H9 (cell line): ENCODE data around the gene BMPR1A. TPM values are rescaled to one million over a fixed set of nuclear protein-coding genes. Genes with fewer than 3 reads are reported as not detected.

Experiments
- DNase-seq: peaks from one replicate; pipeline ENCODE4 v3.0.0-alpha.2; 2017
- H2AFZ ChIP-seq: one replicate; pipeline ENCODE4 v1.6.1; 2013; ENCODE audit warnings: mild to moderate bottlenecking, low read length, control low read depth, moderate library complexity
- H2AK5ac ChIP-seq: 2 replicates; pipeline ENCODE4 v1.6.1; 2013; ENCODE audit warnings: low read length, control low read depth, mixed read lengths; ENCODE audit not compliant: insufficient read length
- H2BK120ac ChIP-seq: one replicate; pipeline ENCODE4 v1.6.1; 2013; ENCODE audit warnings: low read depth, mild to moderate bottlenecking, low read length, control low read depth, inconsistent platforms; ENCODE audit not compliant: poor library complexity, severe bottlenecking
- H2BK12ac ChIP-seq: 2 replicates; pipeline ENCODE4 v1.6.1; 2013; ENCODE audit warnings: low read length, control low read depth, mixed read lengths, low read depth; ENCODE audit not compliant: insufficient read length
- H2BK15ac ChIP-seq: 2 replicates; pipeline ENCODE4 v1.6.1; 2013; ENCODE audit warnings: low read depth, low read length, control low read depth
- H2BK20ac ChIP-seq: one replicate; pipeline ENCODE4 v1.6.1; 2013; ENCODE audit warnings: low read depth, mild to moderate bottlenecking, low read length, control low read depth, inconsistent platforms; ENCODE audit not compliant: poor library complexity, severe bottlenecking
- H2BK5ac ChIP-seq: 2 replicates; pipeline ENCODE4 v1.6.1; 2013; ENCODE audit warnings: low read length, control low read depth, mixed read lengths; ENCODE audit not compliant: insufficient read length
- H3K14ac ChIP-seq: 2 replicates; pipeline ENCODE4 v1.6.1; 2013; ENCODE audit warnings: low read length, control low read depth; ENCODE audit not compliant: insufficient read depth
- H3K18ac ChIP-seq: 2 replicates; pipeline ENCODE4 v1.6.1; 2013; ENCODE audit warnings: low read depth, mild to moderate bottlenecking, mixed read lengths, low read length, control low read depth; ENCODE audit not compliant: insufficient read length
- H3K23ac ChIP-seq: 2 replicates; pipeline ENCODE4 v1.6.1; 2013; ENCODE audit warnings: low read length, control low read depth, mixed read lengths, low read depth; ENCODE audit not compliant: insufficient read length
- H3K23me2 ChIP-seq: 2 replicates; pipeline ENCODE4 v1.6.1; 2013; ENCODE audit warnings: low read depth, mild to moderate bottlenecking, mixed read lengths, low read length, control low read depth; ENCODE audit not compliant: insufficient read length, poor library complexity, severe bottlenecking
- H3K27ac ChIP-seq: 2 replicates; pipeline ENCODE4 v1.5.1; 2013; ENCODE audit warnings: low read length, control low read depth, mixed read lengths, low read depth; ENCODE audit not compliant: insufficient read length
- H3K27me3 ChIP-seq: 2 replicates; pipeline ENCODE4 v1.6.1; 2013; ENCODE audit warnings: low read length, control low read depth, inconsistent platforms; ENCODE audit not compliant: insufficient read depth
- H3K4ac ChIP-seq: 2 replicates; pipeline ENCODE4 v1.6.1; 2013; ENCODE audit warnings: low read depth, mild to moderate bottlenecking, control low read depth, inconsistent platforms, low read length, moderate library complexity
- H3K4me1 ChIP-seq: 2 replicates; pipeline ENCODE4 v1.6.1; 2013; ENCODE audit warnings: low read length, control low read depth, inconsistent platforms; ENCODE audit not compliant: insufficient read depth
- H3K4me2 ChIP-seq: 2 replicates; pipeline ENCODE4 v1.6.1; 2013; ENCODE audit warnings: low read length, control low read depth, mixed read lengths; ENCODE audit not compliant: insufficient read length, insufficient read depth
- H3K56ac ChIP-seq: 2 replicates; pipeline ENCODE4 v1.6.1; 2013; ENCODE audit warnings: low read depth, mild to moderate bottlenecking, mixed read lengths, low read length, control low read depth; ENCODE audit not compliant: insufficient read length
- H3K79me1 ChIP-seq: 2 replicates; pipeline ENCODE4 v1.6.1; 2013; ENCODE audit warnings: low read depth, mild to moderate bottlenecking, moderate library complexity, low read length, control low read depth, inconsistent platforms; ENCODE audit not compliant: insufficient read depth, poor library complexity, severe bottlenecking
- H3K79me2 ChIP-seq: 2 replicates; pipeline ENCODE4 v1.6.1; 2013; ENCODE audit warnings: low read length, control low read depth, inconsistent platforms; ENCODE audit not compliant: insufficient read depth
- H3K9ac ChIP-seq: 2 replicates; pipeline ENCODE4 v1.6.1; 2013; ENCODE audit warnings: low read length, control low read depth, mixed read lengths; ENCODE audit not compliant: insufficient read length; ENCODE audit errors: extremely low read depth
- H3K9me3 ChIP-seq: one replicate; pipeline ENCODE4 v1.6.1; 2013; ENCODE audit warnings: low read depth, low read length, inconsistent platforms; ENCODE audit not compliant: control insufficient read depth
- H3T11ph ChIP-seq: one replicate; pipeline ENCODE4 v1.6.1; 2013; ENCODE audit warnings: mild to moderate bottlenecking, low read length, control low read depth, inconsistent platforms
- H4K20me1 ChIP-seq: one replicate; pipeline ENCODE4 v1.6.1; 2013; ENCODE audit not compliant: control insufficient read depth, insufficient read length, insufficient read depth
- H4K5ac ChIP-seq: 2 replicates; pipeline ENCODE4 v1.6.1; 2013; ENCODE audit warnings: low read depth, mild to moderate bottlenecking, mixed read lengths, low read length, control low read depth; ENCODE audit not compliant: insufficient read length
- H4K8ac ChIP-seq: replicated peaks from 2 replicates; pipeline ENCODE4 v1.6.1; 2013; ENCODE audit warnings: low read length, control low read depth, mixed read lengths, low read depth; ENCODE audit not compliant: insufficient read length
- H4K91ac ChIP-seq: 2 replicates; pipeline ENCODE4 v1.6.1; 2013; ENCODE audit warnings: low read depth, mild to moderate bottlenecking, moderate library complexity, mixed read lengths, low read length, control low read depth; ENCODE audit not compliant: insufficient read length
- H3K27ac Mint-ChIP-seq, 3 experiments: 2 replicates in 2 of 3; 3 replicates in 1 of 3; pipeline ENCODE4 v1.8.0; 2020 to 2021; ENCODE audit warnings: mixed read lengths in 3 of 3, mild to moderate bottlenecking in 1 of 3, moderate library complexity in 1 of 3
- H3K27me3 Mint-ChIP-seq: 2 replicates; pipeline ENCODE4 v1.8.0; 2021; ENCODE audit warnings: low read depth, mild to moderate bottlenecking, moderate library complexity, mixed read lengths
- H3K36me3 Mint-ChIP-seq, 3 experiments: 2 replicates in 2 of 3; 3 replicates in 1 of 3; pipeline ENCODE4 v1.8.0; 2020 to 2021; ENCODE audit warnings: low read depth in 3 of 3, mixed read lengths in 3 of 3; ENCODE audit not compliant: insufficient read depth in 1 of 3
- H3K4me1 Mint-ChIP-seq, 2 experiments: 2 replicates each; pipeline ENCODE4 v1.8.0; 2020; ENCODE audit warnings: mixed read lengths in 2 of 2
- H3K4me3 Mint-ChIP-seq, 2 experiments: 2 replicates in 1 of 2; 3 replicates in 1 of 2; pipeline ENCODE4 v1.8.0; 2020 to 2021; ENCODE audit warnings: mild to moderate bottlenecking in 2 of 2, mixed read lengths in 2 of 2, moderate library complexity in 1 of 2
- H3K9me3 Mint-ChIP-seq, 2 experiments: 2 replicates in 1 of 2; 3 replicates in 1 of 2; pipeline ENCODE4 v1.8.0; 2020; ENCODE audit warnings: mild to moderate bottlenecking in 2 of 2, mixed read lengths in 2 of 2, moderate library complexity in 1 of 2
- CTCF ChIP-seq: fragments of 200-600 bp; sonication (generic); conservative IDR thresholded peaks from 3 replicates; pipeline ENCODE4 v1.8.0; 2021; ENCODE audit warnings: antibody characterized with exemption, mild to moderate bottlenecking
- WGBS: extraction: QIAGEN DNeasy Blood & Tissue Kit; methylation state at CpG from one replicate; pipeline ENCODE4 v1.1.7; 2013; ENCODE audit warnings: missing lambda C conversion rate, low lambda C conversion rate, mixed read lengths; ENCODE audit not compliant: insufficient read length; ENCODE audit errors: extremely low coverage; 5-methylcytosine and 5-hydroxymethylcytosine counted together
- total RNA-seq: library from RNA; stranded (reverse); gene quantifications from 2 replicates; pipeline ENCODE4 v1.2.1, GENCODE V29; 2021

Gene BMPR1A
- total RNA-seq, 1 experiment from 2014 or later, result 138 TPM

- Histone ChIP-seq H4K20me1 (peaks cover 4% of the 10 kb centered on the region), H4K91ac (no peak overlapping the region), H3K23me2 (no peaks in the 10 kb centered on the region), H2BK20ac (no peak overlapping the region), H3K18ac (peak overlapping the region; percentile 33), H2BK15ac (no peak overlapping the region), H3K9me3 (no peaks in the 10 kb centered on the region), H3K23ac (no peak overlapping the region), H3T11ph (no peak overlapping the region), H2AK5ac (no peak overlapping the region), H3K4me1 (peaks cover 1% of the 10 kb centered on the region; the same call in 1 of the 2 replicates), H3K9ac (peak overlapping the region; percentile 96), H3K27ac (peak overlapping the region; percentile 38), H2BK12ac (no peak overlapping the region), H4K5ac (no peak overlapping the region), H3K4me2 (peak overlapping the region; percentile 77), H2AFZ (no peak overlapping the region), H3K79me2 (peaks cover 37% of the 10 kb centered on the region), H2BK5ac (no peak overlapping the region), H3K56ac (no peak overlapping the region), H3K79me1 (no peaks in the 10 kb centered on the region), H3K14ac (peak overlapping the region; percentile 95; the same call in 1 of the 2 replicates), H3K4ac (peak overlapping the region; percentile 99; the same call in 1 of the 2 replicates), H3K27me3 (no peaks in the 10 kb centered on the region), H4K8ac (no peak overlapping the region), H2BK120ac (no peak overlapping the region)
- DNase-seq, result no peak
- peaks cover 46 to 47% of the 10 kb centered on the region in 2 experiments for H3K4me1 Mint-ChIP-seq
- no CpG with 5 or more reads among the region's 9 CpGs for WGBS
- no peaks in the 10 kb centered on the region for H3K9me3 Mint-ChIP-seq
- H3K4me3 Mint-ChIP-seq, result peak overlapping the region; percentile 76 to 87
- peak overlapping the region; percentile 46 to 96 (median 95) for H3K27ac Mint-ChIP-seq
- TF ChIP-seq CTCF, result no peak
- no peaks in the 10 kb centered on the region for H3K27me3 Mint-ChIP-seq
- H3K36me3 Mint-ChIP-seq, result peaks cover 6 to 10% (median 10%) of the 10 kb centered on the region in 3 experiments; a peak in 5 of 7 replicates
Observed at GRCh38 chr10:86755454-86755739, 1.0 kb upstream of the BMPR1A start.
